ENCODE data around the gene MSI2. TPM values are rescaled to one million over a fixed set of nuclear protein-coding genes. Genes with fewer than 3 reads are reported as not detected.

Gene MSI2
- total and polyA plus RNA-seq, 2 donors (not counting 3 experiments of a cell fraction or from before 2014, with no cell fraction given) = 20.9 to 59.3 TPM

- TF ChIP-seq MYC (IDR thresholded peaks at IDR 0.05; ENCODE audit: low read depth, low read length) (no peak), GATA2 (IDR thresholded peaks at IDR 0.05; ENCODE audit: insufficient read depth, insufficient read length, low read depth, low read length) (no peak), FOS (IDR thresholded peaks at IDR 0.05; ENCODE audit: borderline replicate concordance, insufficient read depth, low read length) (no peak), MAX (IDR thresholded peaks at IDR 0.05; ENCODE audit: insufficient read depth, insufficient read length) (no peak), JUN (IDR thresholded peaks at IDR 0.05; ENCODE audit: borderline replicate concordance, insufficient read depth, insufficient read length, low read depth) (no peak), EZH2 (IDR thresholded peaks at IDR 0.05; ENCODE audit: borderline replicate concordance, low read depth, low read length, severe bottlenecking) (no peak), POLR2AphosphoS5 (IDR thresholded peaks at IDR 0.05; ENCODE audit: insufficient read depth, low read depth, low read length) (no peak), CTCF (IDR thresholded peaks at IDR 0.05; ENCODE audit: extremely low read depth in 1 of 2, insufficient read depth in 1 of 2, low read depth in 1 of 2, low read length in 2 of 2) (no peak), POLR2A (IDR thresholded peaks at IDR 0.05; ENCODE audit: low read depth, low read length) (no peak)
Observed at GRCh38 chr17:57447357-57447989, 191.2 kb downstream of the MSI2 start.

More at GRCh38 chr17:57447357-57447989, 191.2 kb downstream of the MSI2 start:
- no peak for DNase-seq (ENCODE audit: low read depth, low spot score)
- ChIA-PET POLR2A (interaction anchor here (0.6 kb wide), 1 partner anchor 288 kb away, joined by 8 read pairs; no protein-coding TSS in a partner anchor), CTCF (interaction anchor here (0.9 to 4.4 kb wide), 2 partner anchors 11 to 204 kb away, joined by 3 to 21 read pairs; no protein-coding TSS in a partner anchor)
- no peak overlapping the region for H3K9ac ChIP-seq (replicated peaks; ENCODE audit: extremely low read depth, insufficient read depth, low read length)
- no peaks in the 10 kb centered on the region for H3K27me3 ChIP-seq (ENCODE audit: control insufficient read depth in 2 of 2, insufficient read depth in 2 of 2, low read length in 2 of 2)
- no TSS peak for BruUV-seq (replicated peaks)
- no peaks in the 10 kb centered on the region for H3K36me3 ChIP-seq (ENCODE audit: control insufficient read depth in 2 of 2, extremely low read depth in 1 of 2, insufficient read depth in 2 of 2, low read length in 2 of 2)
- intact Hi-C loops (cut with micrococcal nuclease) (no loop called here), dilution Hi-C loops (cut with MboI; ENCODE audit: extremely low pct_ligation_motif_present, low sequenced_read_pairs) (no loop called here)
- H3K27ac ChIP-seq (ENCODE audit: insufficient read depth, low read depth, low read length) = no peak overlapping the region
- H2AFZ ChIP-seq (ENCODE audit: low read depth, low read length) = no peak overlapping the region
- H3K4me2 ChIP-seq (ENCODE audit: insufficient read depth, low read length) = no peak overlapping the region
- no peaks in the 10 kb centered on the region for H4K20me1 ChIP-seq (replicated peaks; ENCODE audit: control insufficient read depth, extremely low read depth, insufficient read depth, low read length)
- H3K4me1 ChIP-seq (ENCODE audit: control insufficient read depth, extremely low read depth, insufficient read depth, low read length) = peaks cover 11% of the 10 kb centered on the region
- H3K9me1 ChIP-seq (replicated peaks; ENCODE audit: control insufficient read depth, extremely low read depth, insufficient read depth, low read length) = no peaks in the 10 kb centered on the region
- no peaks in the 10 kb centered on the region for H3K79me2 ChIP-seq (ENCODE audit: control insufficient read depth, insufficient read depth, low read length)
- no peaks in the 10 kb centered on the region for H3K9me3 ChIP-seq (replicated peaks; ENCODE audit: control insufficient read depth, insufficient read depth, low read length)
- FAIRE-seq = no peak
- no peak overlapping the region for H3K4me3 ChIP-seq (replicated peaks in 1 of 3; ENCODE audit: insufficient read depth in 1 of 3, low read depth in 1 of 3, low read length in 3 of 3)

Data from endothelial cell of umbilical vein (primary cell).